ENCODE measurements around the gene MAML3.
A peak's percentile ranks its signal among the peaks of the same experiment; 100 is the strongest.

Gene MAML3

DNA sequence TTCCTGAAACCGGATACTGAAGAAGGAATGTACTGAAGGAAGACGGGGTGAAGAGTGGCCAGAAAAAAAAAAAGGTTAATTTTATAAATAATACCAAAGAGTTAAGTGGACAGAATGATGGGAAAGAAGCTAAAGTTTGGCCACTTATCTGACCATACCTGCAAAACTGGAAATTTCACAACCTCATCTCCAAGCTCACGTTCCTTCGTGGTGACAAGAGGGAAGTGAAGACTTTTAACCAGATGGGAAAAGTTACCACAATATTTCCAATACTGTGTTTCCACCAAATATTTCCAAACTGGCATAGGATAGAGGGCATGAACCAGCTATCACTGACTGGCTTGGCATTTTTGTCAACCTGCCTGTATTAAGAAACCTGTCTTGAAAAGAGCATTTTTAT, 56.4 kb downstream of the MAML3 start:
- no peak for DNase-seq

DNA sequence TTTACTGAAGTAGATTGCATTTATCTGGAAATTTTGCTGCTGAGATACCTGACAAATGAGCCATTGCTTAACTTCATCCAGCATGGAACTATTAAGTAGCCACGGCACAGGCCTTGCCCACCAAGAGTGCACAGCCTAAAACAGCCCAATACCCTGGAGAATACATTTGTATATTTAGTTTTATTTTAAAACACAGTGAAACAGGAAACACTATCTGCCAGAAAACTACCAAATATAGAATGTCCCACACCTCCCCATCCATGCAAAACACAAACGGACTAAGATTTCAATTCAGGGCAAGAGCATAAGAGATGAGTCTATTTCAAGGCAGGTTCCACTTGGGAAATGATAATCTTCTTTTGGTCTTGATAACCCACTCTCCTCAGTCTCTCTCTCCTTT, 57.1 kb downstream of the MAML3 start:
- no peak for DNase-seq

DNA sequence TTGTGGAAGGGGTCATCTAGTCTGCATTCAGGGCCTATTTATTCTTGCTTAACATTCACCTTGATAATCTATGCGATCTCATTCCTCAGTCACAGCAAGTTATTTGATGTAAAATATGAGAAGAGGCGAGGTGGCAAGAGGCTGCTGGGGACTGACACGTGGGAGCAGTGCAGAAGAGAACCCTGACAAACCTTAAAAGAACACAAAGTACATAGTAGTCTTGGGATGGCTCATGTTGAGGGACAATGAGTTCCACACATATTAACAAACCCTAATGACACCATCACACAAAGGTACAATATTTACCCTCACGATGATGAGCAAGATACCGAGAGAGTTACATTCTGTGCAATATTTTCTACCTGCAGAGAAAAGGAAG, 57.5 kb downstream of the MAML3 start:
- DNase-seq, result no peak

DNA sequence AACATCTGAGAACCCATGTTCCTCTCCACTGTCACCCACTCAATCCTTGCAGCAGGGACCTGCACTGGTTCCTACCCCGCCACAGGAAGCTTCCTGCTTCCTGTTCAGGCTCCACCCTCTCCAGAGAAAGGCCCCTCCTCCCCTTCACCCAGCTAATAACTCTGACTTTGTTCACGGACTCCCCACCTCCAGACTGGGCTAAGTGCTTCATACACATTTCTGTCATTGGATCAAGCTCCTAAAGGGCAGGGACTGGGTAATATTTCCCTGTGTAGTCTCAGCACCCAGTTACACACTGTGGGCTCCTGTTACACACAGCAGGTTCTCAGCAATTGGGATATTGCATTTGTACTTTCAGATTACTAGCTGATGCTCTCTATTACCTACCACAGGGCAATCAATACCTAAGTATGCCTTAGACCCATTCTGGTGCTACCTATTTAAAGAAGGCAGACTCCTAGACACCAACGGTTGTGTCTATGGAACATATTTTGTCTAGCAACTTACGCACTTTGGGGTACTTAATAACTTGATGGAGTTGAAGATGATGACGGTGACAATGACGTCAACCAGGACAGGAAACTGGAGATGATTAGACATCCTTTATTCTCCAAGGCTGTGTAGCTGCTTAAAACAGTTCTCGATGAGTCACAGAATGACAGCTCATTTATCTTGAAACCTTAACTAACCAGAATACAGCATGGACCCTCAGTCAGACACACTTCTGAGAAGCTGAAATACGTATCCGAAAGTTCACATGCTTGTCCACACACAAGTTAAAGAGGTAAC, 58.1 kb downstream of the MAML3 start:
- no peak for DNase-seq

DNA sequence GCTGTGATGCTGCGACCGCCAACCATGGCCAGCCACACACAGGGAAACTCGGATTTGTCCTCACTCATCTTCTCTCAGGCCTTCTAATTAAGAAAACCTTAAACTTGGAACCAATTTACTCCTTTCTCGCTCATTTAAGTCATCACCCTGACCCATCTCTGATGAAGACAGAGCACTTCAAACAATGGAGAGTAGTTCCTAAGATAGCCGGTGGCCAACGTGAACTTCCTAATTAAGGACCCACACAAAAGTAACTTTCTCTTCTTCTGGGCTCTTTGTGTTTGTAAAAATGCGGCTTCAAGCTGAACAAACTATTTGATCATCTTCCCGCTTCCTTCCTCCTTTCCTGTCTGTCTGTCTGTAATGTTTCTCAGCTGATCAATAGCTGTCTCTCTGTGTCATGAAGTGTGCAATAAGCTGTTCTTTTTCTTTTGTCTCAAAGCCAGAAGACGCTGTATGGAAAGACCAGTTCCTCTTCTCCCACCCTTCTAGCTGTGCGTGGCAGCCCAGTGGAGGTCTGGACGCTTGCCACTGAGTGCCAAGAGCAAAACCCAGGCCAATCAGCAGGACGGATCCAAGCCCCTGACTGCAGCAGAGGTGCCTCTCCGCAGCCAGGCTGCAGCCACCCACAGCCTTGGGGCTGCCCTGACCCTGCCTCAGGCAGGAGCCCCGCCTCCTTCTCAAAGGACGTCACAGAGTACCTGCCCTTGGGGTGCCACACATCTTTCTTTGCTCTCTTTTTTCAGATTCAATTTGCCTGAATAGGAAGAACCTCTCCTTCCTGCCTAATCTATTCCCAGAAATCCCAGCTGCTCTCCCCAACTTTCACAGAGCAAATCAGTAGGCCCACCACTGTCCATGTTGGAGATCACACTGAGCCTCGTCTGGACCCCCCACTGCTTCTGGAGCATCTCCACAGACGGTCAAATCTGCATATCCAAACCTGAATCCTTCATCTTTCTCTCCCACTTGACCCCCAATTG, 59.3 kb downstream of the MAML3 start:
- peak; percentile 17 for DNase-seq

DNA sequence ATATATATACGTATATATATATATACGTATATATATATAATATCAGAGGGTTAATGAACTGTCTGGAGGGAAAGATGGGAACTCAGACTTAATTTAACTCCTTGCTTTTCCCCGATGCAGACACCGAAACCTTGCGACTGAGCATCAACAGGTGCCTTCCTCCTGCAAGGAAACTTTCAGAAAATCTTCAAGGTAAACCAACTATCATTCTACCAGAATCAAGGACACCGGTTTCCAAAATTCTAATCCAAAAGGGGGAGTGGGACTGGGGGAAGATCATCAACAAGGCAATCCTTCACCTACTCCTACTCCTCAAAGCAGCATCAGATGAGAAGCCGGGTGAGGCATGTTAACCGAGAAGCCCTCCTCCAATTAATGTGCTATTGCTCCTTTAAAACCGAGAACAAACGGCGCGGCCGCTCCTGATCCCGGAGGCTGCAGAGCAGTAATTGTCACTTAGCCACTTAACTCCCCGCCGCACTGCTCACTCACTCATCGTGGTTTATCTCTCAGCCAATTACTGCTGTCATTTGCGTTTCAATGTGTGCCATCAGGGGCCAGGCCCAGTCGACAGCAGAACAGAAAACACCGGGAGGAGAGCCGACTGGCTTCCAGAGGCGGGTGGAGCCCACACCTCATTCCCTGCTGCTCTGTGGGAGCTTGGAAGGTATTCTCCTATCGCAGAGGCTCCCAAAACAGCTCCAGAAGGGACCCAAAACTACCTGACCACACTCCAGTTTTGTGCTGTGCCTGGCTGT, 61.7 kb downstream of the MAML3 start:
- DNase-seq, result peak; percentile 88

DNA sequence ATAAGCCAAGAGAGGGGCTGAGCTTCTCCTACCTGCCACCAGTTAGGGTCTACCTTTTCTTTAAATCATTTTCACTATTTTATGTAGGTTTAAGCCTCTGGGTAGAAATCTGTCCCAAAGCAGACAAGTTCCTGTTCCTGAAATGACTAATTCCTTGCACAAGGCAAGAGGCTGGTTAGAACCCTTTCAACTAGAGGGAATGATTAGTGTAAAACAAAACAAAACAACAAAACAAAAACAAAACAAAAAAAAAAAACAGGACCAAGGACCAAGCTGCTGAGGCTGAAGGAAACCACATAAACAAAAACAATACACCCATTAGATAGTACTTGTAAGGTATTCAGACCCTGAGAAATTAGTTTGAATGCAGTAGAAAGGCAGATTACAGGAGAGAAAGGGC, 62.7 kb downstream of the MAML3 start:
- no peak for DNase-seq

DNA sequence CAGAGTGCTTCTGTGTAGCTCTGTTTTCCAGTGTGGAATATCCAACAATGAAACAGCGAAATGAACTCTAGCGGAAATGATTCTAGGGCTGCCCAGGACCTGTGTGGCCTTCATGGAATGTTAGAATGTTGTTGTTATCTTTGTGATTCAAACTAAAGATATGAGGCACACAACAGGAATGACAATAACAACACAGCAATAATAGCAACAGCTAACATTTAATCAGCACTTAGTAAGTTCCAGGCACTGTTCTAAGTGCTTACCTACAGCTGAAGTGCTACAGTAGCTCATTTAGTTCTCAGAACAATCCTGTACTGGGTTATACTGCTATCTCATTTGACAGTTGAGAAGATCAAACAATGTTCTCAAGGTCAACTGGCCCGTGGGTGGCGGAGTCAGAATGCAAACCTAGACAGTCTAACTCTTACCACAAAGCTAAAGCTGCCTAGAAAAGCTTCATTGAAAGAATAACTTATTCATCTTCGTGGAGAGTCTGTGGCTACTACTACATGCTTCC, 63.7 kb downstream of the MAML3 start:
- no peak for DNase-seq

DNA sequence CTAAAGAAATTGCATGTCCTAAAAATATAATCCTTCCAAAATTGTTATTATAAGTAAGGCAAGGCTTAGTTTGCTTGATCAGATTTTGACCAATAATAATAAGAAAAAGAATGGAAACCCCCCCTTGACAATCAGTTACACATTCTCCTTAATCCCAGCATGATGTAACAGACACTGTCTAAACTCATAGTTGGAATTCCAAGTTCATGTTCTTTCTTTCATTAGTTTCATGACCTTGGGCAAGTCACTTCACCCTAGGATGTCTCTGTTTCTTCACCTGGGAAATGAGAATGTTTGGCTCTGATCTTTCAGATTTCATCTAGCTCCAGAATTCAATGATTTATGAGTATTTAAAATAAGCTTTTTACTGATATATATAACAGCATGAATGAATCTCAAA, 64.8 kb downstream of the MAML3 start:
- no peak for DNase-seq

DNA sequence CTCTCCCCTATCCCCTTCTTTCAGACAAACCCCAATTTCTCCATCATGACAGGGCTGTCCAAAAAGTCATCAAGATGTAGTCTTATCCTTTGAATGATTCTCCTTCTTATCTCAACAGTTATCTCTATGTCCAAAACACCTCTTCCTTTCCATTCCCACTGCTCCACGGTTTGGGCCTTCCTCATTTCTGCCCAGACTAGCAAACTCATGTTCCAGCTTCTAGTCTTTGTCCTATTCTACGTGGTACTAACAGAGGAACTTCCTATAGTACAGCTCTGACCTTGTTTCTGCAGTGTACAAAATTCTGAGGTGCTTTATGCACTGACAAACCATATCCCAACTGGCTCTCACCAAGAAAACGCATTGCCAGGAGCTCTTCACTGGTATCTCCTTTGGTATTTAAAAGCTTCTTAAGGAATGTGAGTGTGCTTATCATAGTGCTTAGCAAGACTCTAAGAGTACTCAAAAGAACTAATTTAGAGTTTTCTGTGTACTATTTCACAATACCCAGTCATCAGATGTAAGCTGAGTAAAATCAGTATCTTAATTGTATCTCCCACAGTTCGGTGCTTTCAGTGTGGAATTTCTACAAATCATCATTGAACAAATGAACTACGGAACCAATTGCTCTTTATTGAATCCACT, 65.5 kb downstream of the MAML3 start:
- DNase-seq, result no peak

DNA sequence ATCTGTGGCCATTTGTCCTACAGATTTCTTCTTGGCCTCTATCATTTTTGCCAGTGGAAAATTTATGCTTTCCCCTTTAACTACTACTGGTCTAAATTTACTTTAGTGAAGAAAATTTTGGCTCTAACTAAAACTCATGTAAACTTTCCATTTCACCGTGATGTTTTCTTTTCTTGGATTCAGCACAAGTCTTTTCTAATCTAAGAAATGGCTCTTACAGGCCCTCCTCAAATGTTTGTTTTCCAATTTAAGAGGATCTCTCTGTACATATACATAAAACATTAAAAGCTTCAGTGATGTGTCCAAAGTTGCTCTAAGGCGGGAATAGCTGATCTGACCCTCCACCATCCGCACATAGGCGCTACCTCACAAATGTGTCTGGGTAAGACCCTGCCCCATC, 68.1 kb downstream of the MAML3 start:
- DNase-seq, result no peak

DNA sequence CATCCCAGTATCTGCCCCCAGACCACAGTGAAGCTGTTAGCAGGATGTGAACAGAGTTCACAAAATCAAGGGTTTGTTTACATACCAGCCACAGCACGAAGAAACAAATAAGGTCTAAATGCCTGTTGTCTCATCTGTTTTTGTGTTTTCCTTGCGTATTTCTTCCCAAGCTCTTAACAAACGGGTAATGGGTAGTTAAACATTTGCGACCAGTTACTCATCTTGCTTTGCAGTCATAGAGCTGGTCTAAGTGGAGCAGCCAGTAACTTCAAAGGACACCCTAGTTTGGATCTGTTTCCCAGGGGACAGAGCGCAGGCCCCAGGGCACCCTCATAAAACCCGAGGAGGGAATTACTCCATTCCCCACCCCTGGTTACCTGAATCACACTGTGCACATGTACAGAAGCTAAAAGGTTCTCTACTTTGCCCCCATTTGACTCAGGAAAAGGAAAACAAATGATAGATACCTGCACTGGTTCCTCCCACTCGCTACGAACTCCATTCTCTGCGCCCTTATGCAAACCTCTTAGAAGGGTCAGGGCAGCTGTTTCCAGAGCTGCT, 68.8 kb downstream of the MAML3 start:
- DNase-seq, result no peak

DNA sequence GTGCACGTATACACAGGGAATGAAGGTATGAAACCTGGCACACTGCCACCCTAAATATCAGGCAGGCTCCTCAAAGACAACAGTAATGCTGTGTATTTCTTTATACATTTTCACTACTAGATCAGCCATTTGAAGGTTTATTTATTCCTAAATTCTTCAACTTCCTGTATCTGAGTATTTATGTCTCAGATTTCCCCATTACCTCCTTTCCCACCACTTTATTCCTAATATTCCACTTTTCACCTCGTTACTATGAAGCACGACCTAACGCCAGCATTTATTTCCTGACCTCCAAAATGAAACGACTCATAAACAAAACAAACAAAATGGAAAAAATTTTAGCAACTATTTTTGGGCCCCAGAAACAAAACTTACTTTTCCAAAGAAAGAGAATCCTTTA, 69.6 kb downstream of the MAML3 start:
- no peak for DNase-seq

DNA sequence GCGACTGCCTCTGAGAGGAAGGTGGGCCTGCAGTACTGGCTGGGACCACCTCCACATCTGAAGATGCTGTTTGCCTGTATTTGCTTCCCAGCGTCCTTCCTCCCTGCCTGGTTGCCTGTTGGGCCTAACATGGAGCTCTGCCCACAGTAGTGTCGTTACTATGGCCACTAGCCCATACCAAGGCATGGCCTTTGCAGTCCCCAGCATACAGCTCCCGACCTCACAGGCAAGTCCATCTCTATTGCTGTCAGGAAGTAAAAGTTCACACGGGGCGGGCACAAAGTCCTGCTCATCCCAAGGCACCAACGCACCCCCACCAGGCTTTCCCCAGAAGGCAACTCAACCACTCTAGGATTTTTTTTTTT, 71.6 kb downstream of the MAML3 start:
- no peak for DNase-seq

DNA sequence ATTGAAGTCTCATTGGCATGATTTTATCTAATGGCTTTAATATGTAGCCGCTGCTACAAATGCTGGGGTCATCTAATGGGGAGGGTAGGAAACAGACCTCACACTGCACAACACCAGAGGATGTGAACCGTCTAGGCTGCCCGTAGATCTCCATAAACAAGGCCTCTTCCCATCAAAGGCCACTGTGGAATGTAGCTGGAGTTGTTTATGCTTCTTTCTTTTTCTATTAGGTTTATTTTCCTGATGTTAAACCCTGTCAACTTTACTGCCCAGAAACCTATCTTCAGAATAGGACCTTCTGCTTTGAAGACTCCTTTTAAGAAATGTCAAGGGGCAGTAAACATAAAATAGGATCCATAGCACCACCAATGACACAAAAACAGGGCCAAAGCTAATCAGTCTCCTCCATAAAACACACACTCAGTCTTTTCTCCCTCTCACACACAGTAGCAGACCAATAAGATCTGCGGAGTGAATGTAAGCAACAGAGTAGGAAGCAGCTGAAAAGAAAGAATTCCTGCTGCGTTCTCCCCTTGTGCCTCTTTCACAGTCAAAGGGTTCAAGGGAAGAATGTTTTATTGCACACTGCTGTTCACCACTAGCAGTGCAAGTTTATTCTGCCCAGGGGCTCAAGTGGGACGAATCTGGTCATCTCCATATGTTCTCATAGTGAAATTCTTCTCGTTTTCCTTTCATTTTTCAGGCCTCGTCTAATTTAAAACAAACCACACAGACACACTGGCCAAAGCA, 72.2 kb downstream of the MAML3 start:
- DNase-seq, result no peak

DNA sequence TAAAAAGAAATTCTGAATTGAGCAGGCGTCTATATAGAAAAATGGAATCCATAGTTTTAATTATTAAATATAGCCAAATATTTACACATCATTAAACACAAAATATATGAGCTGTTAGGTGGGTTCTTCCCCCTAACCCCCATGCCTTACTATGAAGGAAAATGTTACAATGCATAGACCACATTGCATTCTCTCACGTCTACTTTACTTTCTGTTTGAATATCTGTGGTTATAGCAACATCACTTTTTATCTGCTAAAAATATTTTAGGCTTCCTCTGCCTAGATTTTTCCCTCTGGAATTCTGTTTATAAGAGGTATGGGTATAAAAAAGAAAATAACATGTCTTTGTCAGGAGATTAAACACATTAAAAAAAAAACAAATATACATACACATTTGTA, 73.1 kb downstream of the MAML3 start:
- DNase-seq, result no peak

DNA sequence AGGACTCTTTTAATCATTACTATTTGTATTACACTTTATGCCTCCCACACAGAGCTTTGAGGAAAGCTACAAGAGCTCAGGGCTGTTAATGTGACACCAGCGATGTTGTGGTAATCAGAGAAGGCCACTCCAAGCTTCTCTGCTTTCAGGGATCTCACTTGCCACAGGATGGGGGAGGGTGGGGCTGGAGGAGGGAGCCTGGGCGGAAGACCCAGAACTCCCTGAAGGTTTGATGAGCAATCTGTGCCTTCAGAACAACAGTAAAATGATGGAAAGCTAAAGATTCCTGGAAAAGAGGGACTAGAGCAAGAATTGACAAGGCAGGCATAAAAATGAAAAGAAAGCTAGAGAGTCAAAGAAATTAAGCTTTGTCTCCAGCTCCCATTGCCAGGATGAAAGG, 75.6 kb downstream of the MAML3 start:
- DNase-seq, result peak; percentile 18

DNA sequence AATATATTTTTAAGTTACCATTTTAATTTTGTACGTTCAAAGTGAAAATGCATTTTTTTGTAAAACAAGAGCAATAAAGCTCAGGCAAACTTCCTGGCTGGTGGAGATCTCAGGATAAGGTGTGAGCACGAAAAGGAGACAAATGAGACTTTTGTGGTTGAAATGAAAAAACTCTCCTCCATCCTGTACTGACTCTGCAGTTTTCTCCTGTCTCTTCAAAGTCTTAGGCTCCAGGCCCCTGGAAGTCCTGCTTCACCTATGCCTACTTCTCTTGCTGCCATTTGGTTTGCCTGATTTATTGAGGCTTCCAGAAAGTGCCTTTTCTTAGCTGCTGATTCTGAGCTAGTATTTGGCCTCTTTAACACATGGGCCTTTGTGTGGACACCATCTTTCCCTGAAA, 77.7 kb downstream of the MAML3 start:
- DNase-seq, result no peak

DNA sequence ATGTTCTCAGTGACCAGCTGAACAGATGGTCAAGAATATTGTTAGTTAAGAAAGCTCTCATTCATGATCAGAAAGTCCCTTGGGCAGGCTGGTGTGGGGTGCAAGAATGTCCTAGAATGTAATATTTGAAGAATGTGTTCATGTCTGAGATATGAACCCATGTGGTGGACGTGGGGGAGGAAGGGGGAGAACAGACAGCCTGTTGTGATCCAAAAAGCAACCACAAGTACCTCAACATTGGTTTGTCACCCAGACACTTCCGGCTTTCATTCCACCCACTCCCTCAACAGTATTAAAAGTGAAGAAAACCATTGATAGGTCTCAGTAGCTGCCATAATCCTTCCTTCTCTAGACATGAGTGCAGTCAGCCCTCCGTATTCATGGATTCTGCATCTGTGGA, 82.2 kb downstream of the MAML3 start:
- DNase-seq, result no peak

DNA sequence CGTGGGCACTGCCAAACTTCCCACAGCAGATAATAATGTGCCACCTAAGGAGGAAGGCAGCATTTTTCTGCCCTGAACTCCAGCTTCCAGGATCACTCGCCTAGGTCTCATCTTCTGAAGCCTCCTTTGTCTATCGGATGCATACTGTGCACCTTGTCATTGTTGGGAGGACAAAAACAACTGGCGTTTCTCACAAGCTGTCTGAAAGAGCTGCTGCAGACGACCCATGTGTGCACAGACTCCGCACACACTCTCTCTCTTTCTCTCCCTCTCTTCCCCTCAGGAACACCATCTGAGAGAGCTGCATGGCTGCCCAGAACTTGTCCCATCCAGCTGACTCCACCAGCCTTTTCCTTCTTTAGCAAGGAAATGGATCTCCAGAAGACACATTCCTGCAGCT, 83.0 kb downstream of the MAML3 start:
- no peak for DNase-seq

DNA sequence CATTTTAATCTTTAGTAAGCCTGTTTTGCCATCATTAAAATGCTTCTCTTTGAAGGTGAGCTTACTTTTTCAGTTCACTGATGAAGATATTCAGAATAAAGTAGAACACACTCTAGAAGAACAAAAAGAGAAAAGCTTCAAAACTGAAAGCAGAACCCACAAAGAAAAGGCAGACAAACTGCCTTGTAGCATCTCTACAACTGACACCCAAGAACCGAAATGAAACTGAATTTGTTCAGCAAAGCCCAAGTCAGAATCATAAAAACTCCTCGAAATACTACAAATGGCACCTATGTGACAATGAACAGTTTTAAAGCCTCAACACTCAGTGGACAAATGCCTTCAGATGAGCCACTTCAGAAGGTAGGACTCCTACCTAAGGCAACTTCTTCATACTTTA, 83.6 kb downstream of the MAML3 start:
- DNase-seq, result no peak

DNA sequence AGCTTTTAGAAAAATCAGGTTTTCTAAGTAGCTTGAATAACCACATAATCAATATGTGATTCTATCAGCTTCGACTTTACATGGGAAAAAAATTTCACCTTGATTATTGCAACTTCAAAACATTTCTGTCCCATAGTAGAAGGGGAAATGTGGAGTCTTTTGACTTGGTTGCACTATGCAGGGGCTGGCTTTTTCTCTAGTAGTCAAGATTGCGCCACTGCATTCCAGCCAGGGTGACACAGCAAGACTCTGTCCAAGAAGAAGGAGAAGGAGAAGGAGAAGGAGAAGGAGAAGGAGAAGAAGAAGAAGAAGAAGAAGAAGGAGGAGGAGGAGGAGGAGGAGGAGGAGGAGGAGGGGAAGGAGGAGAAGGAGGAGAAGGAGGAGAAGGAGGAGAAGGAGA, 84.9 kb downstream of the MAML3 start:
- no peak for DNase-seq

Data from NCI-H345 (cell line).